ENCODE data around the gene VAMP5. TPM values are rescaled to one million over a fixed set of nuclear protein-coding genes. Genes with fewer than 3 reads are reported as not detected.

VAMP5 gene
- total RNA-seq, 1 experiment from 2014 or later = 6.3 TPM

- no peak for TF ChIP-seq ZNF263 (CRISPR knock-in tag; IDR thresholded peaks at IDR 0.05; ENCODE audit: low read depth)
- TF ChIP-seq ZNF425 (CRISPR knock-in tag; conservative IDR thresholded peaks at IDR 0.05) = no peak
- no peak for TF ChIP-seq ZBTB21 (CRISPR knock-in tag; IDR thresholded peaks at IDR 0.05; ENCODE audit: borderline replicate concordance)
- no peak for TF ChIP-seq HMGA2 (CRISPR knock-in tag; IDR thresholded peaks at IDR 0.05)
These were observed 23.4 kb upstream of the VAMP5 start (continued) for GRCh38 chr2:85560812-85561279.

- Mint-ChIP-seq H3K36me3 (peaks cover 7% of the 10 kb centered on the region), H3K27ac (peak within 1 kb of the TSS; percentile 98), H3K4me1 (peaks cover 6% of the 10 kb centered on the region), H3K9me3 (no peaks in the 10 kb centered on the region), H3K4me3 (peak within 1 kb of the TSS; percentile 94), H3K27me3 (ENCODE audit: low read depth) (peaks cover 8% of the 10 kb centered on the region)
- CTCF ChIA-PET = interaction anchor here (0.8 to 2.6 kb wide), 8 partner anchors 11 to 143 kb away, joined by 3 to 26 read pairs (median 4); partner anchors contain the start of genes RNF181, SH2D6 and VAMP8
- ATAC-seq (peak; percentile 97), DNase-seq (ENCODE audit: low spot score) (peak; percentile 98)
- POLR2A ChIA-PET = interaction anchor here (0.6 to 4.1 kb wide), 14 partner anchors 9 to 532 kb away, joined by 3 to 19 read pairs (median 4); partner anchors contain the start of genes C2orf68, MAT2A and SH2D6
- no peak for TF ChIP-seq NR1H2 (CRISPR knock-in tag; IDR thresholded peaks at IDR 0.05)
- TF ChIP-seq E2F5 (CRISPR knock-in tag; IDR thresholded peaks at IDR 0.05) = peak; percentile 57; the same call in 1 of the 2 replicates
- TF ChIP-seq ELF4 (CRISPR knock-in tag; IDR thresholded peaks at IDR 0.05; ENCODE audit: low read depth) = no peak
- peak; percentile 45; the same call in 1 of the 2 replicates for TF ChIP-seq USF1 (CRISPR knock-in tag; IDR thresholded peaks at IDR 0.05)
- 0 out of 2 replicates have a peak, but pooled peaks have one; percentile 47 for TF ChIP-seq IRF1 (CRISPR knock-in tag; IDR thresholded peaks at IDR 0.05)
- peak; percentile 94 for TF ChIP-seq ETV6 (CRISPR knock-in tag; IDR thresholded peaks at IDR 0.05)
- TF ChIP-seq KAT7 (CRISPR knock-in tag; IDR thresholded peaks at IDR 0.05; ENCODE audit: borderline replicate concordance) = peak; percentile 38; the same call in 1 of the 2 replicates
- TF ChIP-seq ZNF121 (CRISPR knock-in tag; IDR thresholded peaks at IDR 0.05) = no peak
- peak; percentile 90; the same call in 1 of the 2 replicates for TF ChIP-seq CREM (CRISPR knock-in tag; IDR thresholded peaks at IDR 0.05)
- peak; percentile 87 for TF ChIP-seq SP1 (CRISPR knock-in tag; conservative IDR thresholded peaks at IDR 0.05)
- 0 out of 2 replicates have a peak, but pooled peaks have one; percentile 16 for TF ChIP-seq ZNF263 (CRISPR knock-in tag; IDR thresholded peaks at IDR 0.05; ENCODE audit: low read depth)
- no peak for TF ChIP-seq ATF1 (CRISPR knock-in tag; IDR thresholded peaks at IDR 0.05)
- TF ChIP-seq OVOL2 (CRISPR knock-in tag; IDR thresholded peaks at IDR 0.05; ENCODE audit: borderline replicate concordance) = no peak
- no peak for TF ChIP-seq SMAD3 (CRISPR knock-in tag; IDR thresholded peaks at IDR 0.05; ENCODE audit: borderline replicate concordance)
- no peak for TF ChIP-seq ZNF317 (CRISPR knock-in tag; IDR thresholded peaks at IDR 0.05; ENCODE audit: borderline replicate concordance, low read depth)
- no peak for TF ChIP-seq E2F1 (CRISPR knock-in tag; IDR thresholded peaks at IDR 0.05)
- TF ChIP-seq ERG (CRISPR knock-in tag; IDR thresholded peaks at IDR 0.05) = no peak
- TF ChIP-seq CREB1 (CRISPR knock-in tag; IDR thresholded peaks at IDR 0.05) = peak; percentile 32; the same call in 1 of the 2 replicates
- TF ChIP-seq FOXK1 (CRISPR knock-in tag; IDR thresholded peaks at IDR 0.05) = peak; percentile 85
- TF ChIP-seq AFF4 (CRISPR knock-in tag; IDR thresholded peaks at IDR 0.05; ENCODE audit: borderline replicate concordance) = no peak
These were observed 22.7 kb upstream of the VAMP5 start, which contains the start of gene GGCX for GRCh38 chr2:85561280-85562212. TSS of gene GGCX (minus strand) at chr2:85561493. CDS start at chr2:85561428, 65 bp downstream.
